ENCODE measurements around the gene ATP5ME.
"Not testable (repeated sequence)": the region's sequence is repeated elsewhere in the genome, so short reads cannot be mapped to it uniquely, and the experiment has no call there.

ATP5ME gene

GRCh38 chr4:704971-705277, 30.8 kb upstream of the ATP5ME start:
- DNase-seq (ENCODE audit: low read depth), result no peak

GRCh38 chr4:704198-704891, 30.3 kb upstream of the ATP5ME start:
- DNase-seq (ENCODE audit: low read depth), result no peak

GRCh38 chr4:703336-704197, 29.5 kb upstream of the ATP5ME start:
- DNase-seq (ENCODE audit: low read depth), result no peak

DNA sequence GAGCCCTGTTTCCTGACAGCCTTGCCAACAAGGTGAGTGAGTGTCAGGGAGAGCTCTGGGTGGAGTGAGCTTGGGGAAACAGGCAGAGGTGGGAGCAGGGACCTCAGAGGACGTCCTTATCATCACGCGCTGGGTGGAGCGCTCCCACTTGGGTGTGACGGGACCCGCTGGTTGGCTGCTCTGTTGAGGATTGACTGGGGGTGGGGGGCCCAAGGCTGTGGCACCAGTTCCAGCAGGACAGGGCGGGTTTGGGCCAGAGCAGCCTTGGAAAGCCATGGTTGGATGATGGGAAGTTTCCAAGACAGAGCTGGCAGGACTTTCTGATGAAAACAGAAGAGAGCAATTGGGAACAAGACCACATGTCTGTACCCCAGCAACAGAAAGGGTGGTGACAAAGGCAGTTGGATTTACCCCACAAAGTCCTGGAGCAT, 28.6 kb upstream of the ATP5ME start:
- no peak for DNase-seq (ENCODE audit: low read depth)

DNA sequence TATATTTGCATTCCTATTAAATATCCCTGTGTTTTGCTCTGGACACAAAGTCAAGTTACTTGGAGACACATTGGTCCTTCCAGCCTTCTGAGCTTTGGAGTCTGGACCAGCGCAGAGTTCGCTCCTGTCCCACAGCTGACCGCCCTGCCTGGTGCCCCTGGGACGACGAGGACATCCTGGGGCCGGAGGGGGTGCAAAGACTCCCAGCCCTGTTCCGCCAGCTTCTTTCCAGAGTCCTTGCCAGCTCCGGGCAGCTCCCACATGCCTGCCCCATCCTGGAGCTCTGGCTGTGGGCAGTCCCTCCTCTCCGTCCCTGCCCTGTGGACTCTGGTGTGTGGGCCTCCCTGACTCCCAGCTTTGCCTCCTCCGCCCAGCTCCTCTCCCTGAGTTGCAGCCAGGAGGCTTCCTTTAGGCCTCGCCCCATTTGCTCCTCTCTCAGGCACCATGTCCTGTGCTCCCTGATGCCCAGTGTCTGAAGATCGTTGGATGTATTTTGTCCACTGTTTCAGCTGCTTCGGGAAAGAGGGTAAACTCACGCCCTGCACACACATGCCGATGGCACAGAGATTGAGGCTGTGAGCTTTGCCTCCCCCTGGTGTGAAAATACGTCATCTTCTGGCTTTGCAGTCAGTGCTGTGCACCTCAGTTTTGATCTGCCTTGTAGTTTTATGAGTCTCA, 26.6 kb upstream of the ATP5ME start:
- no peak for DNase-seq (ENCODE audit: low read depth)

DNA sequence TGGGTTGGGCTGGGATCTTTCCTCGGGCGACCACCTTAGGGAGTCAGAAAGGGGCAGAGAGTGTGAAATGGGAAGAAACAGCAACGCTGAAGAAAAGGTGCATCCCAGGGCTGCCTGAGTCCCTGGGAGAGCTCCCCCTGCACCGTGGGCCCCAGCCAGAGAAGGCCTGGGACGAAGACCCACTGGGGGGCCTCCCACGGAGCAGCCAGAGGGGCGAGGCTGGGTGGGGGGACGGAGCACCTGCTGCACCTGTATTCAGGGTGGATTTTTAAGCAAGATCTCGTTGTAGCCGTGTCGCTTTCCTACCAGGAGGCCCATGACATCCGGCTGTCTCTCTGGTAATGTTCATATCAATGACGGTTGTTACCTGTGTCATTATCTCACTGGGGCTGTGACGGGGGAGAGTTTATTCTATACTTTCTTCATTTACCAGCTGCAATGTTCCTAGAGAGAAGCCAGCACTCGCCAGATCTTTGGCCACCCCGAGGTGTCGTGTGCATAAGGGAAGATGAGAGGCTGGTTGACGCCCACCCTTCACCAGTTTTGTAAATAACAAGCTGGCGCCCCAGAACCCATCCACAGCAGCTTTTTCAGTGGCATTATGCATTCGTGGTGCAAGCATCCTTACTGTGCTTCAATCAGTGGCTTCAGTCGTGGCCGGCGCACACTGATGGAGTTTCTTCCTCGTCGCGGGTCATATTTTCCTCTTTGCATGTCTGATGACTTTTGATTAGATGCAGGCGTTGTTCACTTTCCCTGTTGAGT, 25.9 kb upstream of the ATP5ME start:
- no peak for DNase-seq (ENCODE audit: low read depth)

GRCh38 chr4:694341-694940, 20.4 kb upstream of the ATP5ME start:
- DNase-seq (ENCODE audit: low read depth), result not testable (repeated sequence)

GRCh38 chr4:692771-693554, 18.9 kb upstream of the ATP5ME start:
- DNase-seq (ENCODE audit: low read depth), result no peak

DNA sequence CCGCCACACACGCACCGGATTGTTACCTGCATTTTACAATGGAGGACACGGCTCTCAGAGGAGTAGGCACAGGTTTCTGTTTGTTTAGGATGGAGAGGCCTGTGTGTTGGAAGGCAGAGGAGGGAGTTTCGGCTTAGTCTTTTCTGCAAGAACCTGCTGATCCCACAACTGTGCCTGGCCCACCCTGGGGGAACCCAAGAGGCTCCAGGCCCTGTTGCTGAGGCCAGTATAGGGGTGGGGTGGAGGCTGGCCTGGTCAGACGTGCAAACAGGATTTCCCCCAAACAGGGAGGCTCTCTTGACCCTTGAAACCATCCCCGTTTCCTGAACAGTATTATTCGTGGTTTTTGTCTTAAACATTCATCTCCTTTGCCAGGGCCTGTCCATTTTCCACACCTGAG, 15.6 kb upstream of the ATP5ME start:
- DNase-seq (ENCODE audit: low read depth), result no peak

GRCh38 chr4:688854-689681, 15.0 kb upstream of the ATP5ME start, which contains the start of gene SLC49A3:
Gene SLC49A3, minus strand, starts transcription at chr4:689151. Its CDS starts 24 bp downstream, at chr4:689127.
- DNase-seq (ENCODE audit: low read depth), result no peak

- no peak for DNase-seq (ENCODE audit: low read depth)
These were observed 14.1 kb upstream of the ATP5ME start for GRCh38 chr4:687971-688853.

DNA sequence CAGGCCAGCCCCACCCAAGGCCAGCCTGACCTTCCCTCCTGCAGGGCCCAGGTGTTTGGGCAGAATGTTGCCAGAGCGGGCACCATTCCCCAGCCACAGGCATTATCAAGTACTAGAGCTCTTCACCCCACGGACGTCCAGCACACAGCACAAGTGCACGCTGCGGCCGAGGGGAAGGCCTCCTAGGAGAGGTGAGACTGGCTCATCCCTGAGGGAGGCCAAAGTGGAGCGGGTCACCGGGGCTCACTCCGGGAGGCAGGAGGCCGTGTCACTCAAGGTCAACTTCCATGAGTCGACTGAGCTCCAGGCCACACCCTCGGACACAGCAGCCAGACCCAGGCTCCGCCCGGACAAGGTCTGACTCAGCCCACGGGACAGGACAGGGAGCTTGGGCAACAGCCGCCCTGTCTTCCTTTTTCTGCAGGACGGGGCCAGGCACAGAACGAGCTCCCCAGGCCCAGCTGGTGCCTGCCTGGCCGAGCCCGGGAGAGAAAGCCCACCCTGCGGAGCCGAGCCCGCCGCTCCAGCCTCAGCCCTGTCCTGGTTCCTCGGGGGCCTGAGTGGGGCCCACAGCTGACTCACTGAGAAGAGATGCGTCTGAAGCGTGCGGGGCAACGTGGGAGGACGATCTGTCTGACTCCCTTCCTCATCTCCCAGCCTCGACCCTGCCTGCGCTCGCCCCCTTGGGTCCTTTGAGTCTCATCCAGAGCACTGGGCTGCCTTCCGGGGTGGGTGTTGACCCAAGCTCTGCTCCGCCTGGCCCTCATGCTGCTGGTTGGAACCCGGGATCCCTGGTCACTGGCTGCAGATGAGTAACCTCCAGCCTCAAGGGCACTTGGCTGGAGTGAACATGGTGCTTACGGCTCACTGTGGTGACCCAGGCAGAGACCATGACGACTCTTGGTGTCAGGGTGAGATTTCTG, 13.2 kb upstream of the ATP5ME start:
- no peak for DNase-seq (ENCODE audit: low read depth)

DNA sequence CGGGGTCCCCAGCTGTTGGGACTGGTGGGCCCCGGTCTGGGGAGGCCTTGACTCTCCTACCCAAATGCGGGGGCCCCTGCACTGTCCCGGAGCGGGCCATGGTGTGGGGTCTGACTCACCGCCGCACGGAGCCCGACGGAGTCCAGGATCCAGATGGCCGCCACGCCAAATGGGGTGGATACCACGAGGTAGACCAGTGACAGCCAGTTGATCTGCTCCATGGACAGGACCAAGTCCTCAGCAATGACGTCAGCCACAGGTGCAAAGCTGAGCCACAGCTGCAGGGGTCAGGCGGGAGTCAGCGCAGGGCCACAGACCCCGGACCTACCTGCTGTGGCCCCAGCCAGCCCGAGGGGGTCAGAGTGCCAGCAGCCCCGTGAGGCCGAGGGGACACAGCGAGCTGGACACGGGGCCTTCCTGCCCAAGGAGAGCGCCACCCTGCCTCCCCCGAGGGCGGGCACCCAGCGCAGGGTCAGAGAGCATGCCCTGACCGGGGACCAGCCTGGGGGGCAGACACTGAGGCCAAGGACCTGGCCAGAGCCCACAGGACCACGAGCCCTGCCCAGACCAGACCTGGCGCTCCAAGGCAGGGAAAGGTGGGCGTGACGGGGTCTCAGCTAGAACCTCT, 12.5 kb upstream of the ATP5ME start:
- no peak for DNase-seq (ENCODE audit: low read depth)

GRCh38 chr4:685679-686412, 11.8 kb upstream of the ATP5ME start:
- DNase-seq (ENCODE audit: low read depth), result no peak

DNA sequence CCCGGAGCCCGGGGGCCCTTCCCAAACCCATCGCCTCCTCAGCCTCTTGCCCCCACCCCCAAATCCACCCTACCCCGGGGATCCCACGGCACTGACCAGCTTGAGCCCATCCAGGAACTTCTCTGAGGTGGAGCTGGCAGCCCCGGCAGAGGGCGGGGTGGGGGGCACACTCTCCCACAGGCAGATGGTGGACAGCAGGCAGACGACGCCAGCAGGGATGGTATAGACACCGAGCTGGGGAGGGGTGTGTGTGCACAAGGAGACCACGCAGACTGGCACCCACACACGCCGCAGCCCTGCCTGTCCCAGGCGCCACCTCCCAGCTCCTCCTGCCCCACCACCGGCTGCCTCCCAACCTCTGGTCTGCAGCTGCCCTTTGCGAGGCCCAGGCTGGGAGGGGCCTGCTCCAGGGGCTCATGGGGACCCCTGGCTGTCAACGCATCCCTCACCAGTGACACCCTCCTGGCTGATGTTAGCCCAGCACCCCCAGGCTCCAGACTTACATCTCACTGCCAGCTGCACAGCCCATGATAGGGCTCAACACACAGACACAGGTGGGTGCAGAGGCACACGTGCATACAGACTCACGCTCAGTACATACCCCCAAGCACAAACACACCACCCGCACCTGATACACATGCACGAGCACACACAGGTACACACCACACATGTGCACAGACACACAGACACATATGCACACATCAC, 10.7 kb upstream of the ATP5ME start:
- DNase-seq (ENCODE audit: low read depth), result no peak

DNA sequence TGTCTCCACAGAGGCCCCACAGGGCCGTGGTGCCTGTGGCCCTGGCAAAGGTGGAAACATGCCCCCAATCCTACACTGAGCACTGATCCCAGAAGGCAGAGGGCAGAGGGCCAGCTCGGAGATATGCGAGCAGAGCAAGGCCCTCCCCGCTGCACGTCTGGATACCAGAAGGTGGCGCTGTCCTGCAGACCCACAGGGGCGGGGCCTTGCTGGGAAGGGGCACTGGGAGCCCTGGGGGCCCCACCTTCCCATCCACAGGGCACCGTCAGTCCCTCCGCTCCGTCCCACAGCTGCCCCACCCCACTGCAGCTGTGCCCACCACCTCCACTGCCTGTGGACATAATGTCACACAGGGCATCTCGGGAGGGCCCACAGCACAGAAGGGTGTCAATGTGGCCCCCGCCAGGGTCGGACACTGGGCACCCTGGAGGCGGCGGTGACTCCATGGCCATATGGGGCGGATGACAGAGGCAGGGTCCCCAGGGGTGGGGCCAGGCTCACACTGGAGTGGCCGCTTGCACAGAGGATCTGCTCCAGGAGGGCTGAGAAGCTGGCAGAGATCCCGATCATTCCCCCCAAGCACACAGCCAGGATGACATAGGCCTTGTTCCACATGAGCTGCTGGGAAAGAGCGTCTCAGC, 10.0 kb upstream of the ATP5ME start:
- DNase-seq (ENCODE audit: low read depth), result no peak

All from stimulated activated CD4-positive, alpha-beta T cell treated with anti-CD3 and anti-CD28 coated beads, Interleukin-2, amount 100 ng/mL, for 4 hours (primary cell).